Effector memory CD8-positive, alpha-beta T cell (primary cell): Measurements from ENCODE around the gene TMEM30B.
A peak's percentile ranks its signal among the peaks of the same experiment; 100 is the strongest.
"Not testable (repeated sequence)": the region's sequence is repeated elsewhere in the genome, so short reads cannot be mapped to it uniquely, and the experiment has no call there.

Experiments used
- ATAC-seq: fragments of 150-1000 bp; cut with Tn5 transposase; replicated peaks from 2 replicates; pipeline ENCODE4 v1.10.0; 2021; ENCODE audit warnings: mild to moderate bottlenecking, moderate library complexity
- DNase-seq, 3 experiments: peaks; one replicate each; pipeline ENCODE4 v3.0.0; 2021
- H3K27ac Mint-ChIP-seq, 2 donors: one replicate each; pipeline ENCODE4 v1.8.0; 2022; ENCODE audit warnings: mild to moderate bottlenecking in 2 of 2, mixed read lengths in 2 of 2, moderate library complexity in 2 of 2
- H3K27me3 Mint-ChIP-seq, 2 donors: one replicate each; pipeline ENCODE4 v1.8.0; 2022; ENCODE audit warnings: mixed read lengths in 2 of 2
- H3K36me3 Mint-ChIP-seq: one replicate; pipeline ENCODE4 v1.8.0; 2022; ENCODE audit warnings: mild to moderate bottlenecking, moderate library complexity, mixed read lengths; ENCODE audit not compliant: insufficient read depth
- H3K4me1 Mint-ChIP-seq, 2 donors: one replicate each; pipeline ENCODE4 v1.8.0; 2022; ENCODE audit warnings: low read depth in 2 of 2, mixed read lengths in 2 of 2
- H3K4me3 Mint-ChIP-seq, 2 donors: one replicate each; pipeline ENCODE4 v1.8.0; 2022; ENCODE audit warnings: mild to moderate bottlenecking in 2 of 2, mixed read lengths in 2 of 2, moderate library complexity in 2 of 2
- H3K9me3 Mint-ChIP-seq, 2 donors: one replicate each; pipeline ENCODE4 v1.8.0; 2022; ENCODE audit warnings: mixed read lengths in 2 of 2

Gene TMEM30B

GRCh38 chr14:61254808-61255526, 26.2 kb downstream of the TMEM30B start:
- ATAC-seq (no peak), DNase-seq (no peak)
- H3K27me3 Mint-ChIP-seq = peaks cover 48 to 66% of the 10 kb centered on the region in 2 donors
- no peak overlapping the region for H3K27ac Mint-ChIP-seq
- H3K4me3 Mint-ChIP-seq = no peak overlapping the region
- H3K9me3 Mint-ChIP-seq = no peaks in the 10 kb centered on the region
- H3K36me3 Mint-ChIP-seq = no peaks in the 10 kb centered on the region
- H3K4me1 Mint-ChIP-seq = no peaks in the 10 kb centered on the region

GRCh38 chr14:61253064-61253738, 27.9 kb downstream of the TMEM30B start:
- H3K9me3 Mint-ChIP-seq = no peaks in the 10 kb centered on the region
- H3K4me3 Mint-ChIP-seq = no peak overlapping the region
- DNase-seq (no peak), ATAC-seq (no peak)
- H3K36me3 Mint-ChIP-seq = no peaks in the 10 kb centered on the region
- H3K27ac Mint-ChIP-seq = no peak overlapping the region
- no peaks in the 10 kb centered on the region for H3K4me1 Mint-ChIP-seq
- H3K27me3 Mint-ChIP-seq = peaks cover 39 to 55% of the 10 kb centered on the region in 2 donors

DNA sequence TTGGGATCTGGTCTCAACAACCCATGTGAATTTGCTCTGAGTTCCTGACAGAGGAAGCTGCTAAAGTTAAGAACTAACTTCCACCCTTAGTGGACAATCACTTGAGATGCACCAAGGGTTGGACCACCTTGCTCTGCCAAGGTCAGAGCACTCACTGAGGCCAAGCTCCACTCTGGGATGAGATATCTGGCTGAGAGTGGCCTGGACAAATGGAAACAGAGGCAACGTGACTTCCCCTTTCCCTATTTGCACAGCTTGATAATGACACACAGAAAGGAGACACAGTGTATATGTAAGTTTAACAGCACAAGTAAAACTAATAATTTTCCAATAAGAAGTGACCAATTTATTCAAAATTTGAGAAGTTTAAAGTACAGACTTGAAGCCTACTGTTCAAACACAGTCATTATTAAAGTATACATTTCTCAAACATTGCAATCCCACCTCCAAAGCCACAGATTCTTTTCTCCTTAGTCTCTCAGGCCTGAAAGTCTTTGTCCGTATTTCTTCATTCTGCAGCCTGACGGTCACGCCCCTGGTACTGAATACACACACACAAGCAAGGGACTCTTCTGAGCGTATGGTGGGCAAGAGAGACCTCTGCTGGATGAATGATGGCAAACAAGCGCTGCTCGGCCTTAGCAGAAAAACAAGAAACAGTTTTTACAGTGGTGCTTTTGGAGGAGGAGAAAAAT, 28.6 kb downstream of the TMEM30B start:
- Mint-ChIP-seq H3K27ac (no peak overlapping the region), H3K36me3 (no peaks in the 10 kb centered on the region)
- ATAC-seq = peak; percentile 97

DNA sequence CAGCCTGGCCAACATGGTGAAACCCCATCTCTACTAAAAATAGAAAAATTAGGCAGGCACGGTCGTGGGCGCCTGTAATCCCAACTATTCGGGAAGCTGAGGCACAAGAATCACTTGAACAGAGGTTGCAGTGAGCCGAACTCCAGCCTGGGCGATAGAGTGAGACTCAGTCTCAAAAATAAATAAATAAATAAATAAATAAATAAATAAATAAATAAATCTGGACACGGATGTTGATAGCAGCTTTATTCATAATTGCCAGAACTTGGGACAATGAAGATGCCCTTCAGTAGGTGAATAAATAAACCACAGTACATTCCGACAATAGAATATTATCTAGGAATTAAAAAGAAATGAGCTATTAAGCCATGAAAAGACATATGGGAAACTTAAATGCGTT, 31.1 kb downstream of the TMEM30B start:
- no peak overlapping the region for H3K27ac Mint-ChIP-seq

More for the DNA sequence above, 28.6 kb downstream of the TMEM30B start:
- Mint-ChIP-seq H3K4me1 (no peaks in the 10 kb centered on the region), H3K27me3 (peaks cover 36 to 50% of the 10 kb centered on the region in 2 donors), H3K9me3 (no peaks in the 10 kb centered on the region), H3K4me3 (no peak overlapping the region)
- peak; percentile 51 to 60 (median 52) for DNase-seq

DNA sequence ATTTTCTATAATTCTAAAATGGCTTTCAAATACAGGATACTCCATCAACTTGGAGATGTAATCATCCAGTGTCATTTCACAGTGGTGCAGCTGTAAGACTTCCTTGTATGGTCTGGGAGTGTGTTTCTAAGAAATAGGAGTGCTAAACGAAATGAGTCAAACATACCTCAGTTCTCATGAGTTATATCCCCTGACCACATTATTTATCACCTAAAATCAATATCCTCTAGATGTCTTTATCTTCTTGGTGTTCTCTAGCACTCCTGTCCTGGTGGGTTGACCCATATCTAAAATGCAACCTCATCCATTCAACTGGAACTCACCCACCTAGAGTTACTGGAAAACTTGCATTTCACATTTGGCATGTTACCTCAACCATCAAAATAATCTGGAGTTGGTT, 33.2 kb downstream of the TMEM30B start:
- Mint-ChIP-seq H3K4me3 (no peak overlapping the region), H3K27me3 (peaks cover 11 to 28% of the 10 kb centered on the region in 2 donors), H3K4me1 (no peaks in the 10 kb centered on the region), H3K36me3 (peaks cover 3% of the 10 kb centered on the region), H3K9me3 (no peaks in the 10 kb centered on the region), H3K27ac (no peak overlapping the region)
- no peak for ATAC-seq
- no peak for DNase-seq

More for the DNA sequence above, 31.1 kb downstream of the TMEM30B start:
- no peaks in the 10 kb centered on the region for H3K9me3 Mint-ChIP-seq
- H3K4me1 Mint-ChIP-seq = no peaks in the 10 kb centered on the region
- DNase-seq (no peak), ATAC-seq (no peak)
- H3K4me3 Mint-ChIP-seq = no peak overlapping the region
- H3K27me3 Mint-ChIP-seq = peaks cover 18 to 41% of the 10 kb centered on the region in 2 donors
- H3K36me3 Mint-ChIP-seq = peaks cover 3% of the 10 kb centered on the region

DNA sequence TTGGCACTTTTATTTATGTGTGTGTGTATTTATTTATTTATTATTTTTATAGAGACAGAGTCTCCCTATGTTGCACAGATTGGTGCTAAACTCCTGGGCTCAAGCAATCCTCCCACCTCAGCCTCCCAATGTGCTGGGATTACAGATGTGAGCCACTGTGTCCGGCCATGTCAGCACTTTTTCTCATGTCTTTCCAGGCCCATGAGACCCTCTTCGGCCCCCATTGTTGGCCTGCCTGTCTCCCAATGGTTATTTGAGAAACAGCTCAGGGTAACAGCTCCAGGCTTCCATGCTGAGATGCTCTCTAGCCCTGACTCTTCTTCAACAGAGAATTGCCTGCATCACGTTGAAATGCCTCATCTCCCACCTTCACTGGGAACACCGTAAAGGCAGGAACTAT, 34.4 kb downstream of the TMEM30B start:
- ATAC-seq (no peak), DNase-seq (no peak)
- Mint-ChIP-seq H3K4me1 (no peaks in the 10 kb centered on the region), H3K9me3 (no peaks in the 10 kb centered on the region), H3K27me3 (peaks cover 17 to 19% of the 10 kb centered on the region in 2 donors), H3K4me3 (no peak overlapping the region), H3K36me3 (peaks cover 3% of the 10 kb centered on the region), H3K27ac (no peak overlapping the region)

GRCh38 chr14:61244009-61244408, 37.1 kb downstream of the TMEM30B start:
- ATAC-seq (no peak), DNase-seq (no peak)
- Mint-ChIP-seq H3K4me1 (no peaks in the 10 kb centered on the region), H3K9me3 (peaks cover 0 to 8% of the 10 kb centered on the region in 2 donors), H3K36me3 (peaks cover 3% of the 10 kb centered on the region), H3K4me3 (no peak overlapping the region), H3K27me3 (peaks cover 29 to 32% of the 10 kb centered on the region in 2 donors), H3K27ac (no peak overlapping the region)

- no peaks in the 10 kb centered on the region for H3K36me3 Mint-ChIP-seq
- H3K4me3 Mint-ChIP-seq = no peak overlapping the region
- H3K27ac Mint-ChIP-seq = no peak overlapping the region
- DNase-seq (no peak), ATAC-seq (no peak)
- no peaks in the 10 kb centered on the region for H3K4me1 Mint-ChIP-seq
- peaks cover 0 to 8% of the 10 kb centered on the region in 2 donors for H3K9me3 Mint-ChIP-seq
- H3K27me3 Mint-ChIP-seq = peaks cover 31 to 43% of the 10 kb centered on the region in 2 donors
These were observed 40.9 kb downstream of the TMEM30B start for GRCh38 chr14:61240206-61240605.

GRCh38 chr14:61239285-61239684, 41.9 kb downstream of the TMEM30B start:
- H3K4me1 Mint-ChIP-seq, ATAC-seq, DNase-seq, H3K36me3 Mint-ChIP-seq, H3K27ac Mint-ChIP-seq, H3K9me3 Mint-ChIP-seq, H3K4me3 Mint-ChIP-seq: not testable (repeated sequence)
- peaks cover 37 to 52% of the 10 kb centered on the region in 2 donors for H3K27me3 Mint-ChIP-seq

DNA sequence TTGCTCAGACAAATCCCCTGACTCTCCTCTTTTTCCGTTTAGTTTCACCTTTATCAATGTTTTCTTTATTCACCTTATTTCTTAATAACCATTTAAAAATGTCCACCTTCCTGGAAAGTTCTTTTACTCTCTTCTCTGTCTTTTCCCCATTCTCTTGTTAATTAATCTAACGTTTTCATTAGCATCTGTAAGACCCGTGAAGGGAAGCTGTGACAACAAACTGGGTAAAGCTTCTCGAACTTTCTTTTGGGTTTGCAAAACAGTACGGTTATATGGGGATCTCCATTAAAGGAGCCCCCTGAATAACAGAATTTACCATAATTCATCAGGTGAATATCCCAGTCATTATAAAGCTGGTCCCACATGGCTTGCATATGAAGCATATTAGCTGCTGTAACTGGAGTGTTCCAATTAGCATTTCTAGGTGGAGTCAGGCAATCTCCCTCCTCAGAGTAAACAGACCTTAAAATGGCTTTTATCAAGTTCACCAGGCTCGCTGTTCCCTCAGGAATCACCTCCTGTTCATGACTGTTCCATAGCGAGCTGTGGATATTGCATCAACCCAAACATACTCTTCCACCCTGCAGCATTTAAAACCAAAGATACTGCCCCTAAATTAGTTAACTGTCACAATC, 42.4 kb downstream of the TMEM30B start:
- Mint-ChIP-seq H3K4me1 (no peaks in the 10 kb centered on the region), H3K27me3 (peaks cover 41 to 57% of the 10 kb centered on the region in 2 donors), H3K36me3 (no peaks in the 10 kb centered on the region), H3K27ac (no peak overlapping the region), H3K4me3 (no peak overlapping the region), H3K9me3 (peaks cover 0 to 8% of the 10 kb centered on the region in 2 donors)
- DNase-seq (no peak), ATAC-seq (no peak)

DNA sequence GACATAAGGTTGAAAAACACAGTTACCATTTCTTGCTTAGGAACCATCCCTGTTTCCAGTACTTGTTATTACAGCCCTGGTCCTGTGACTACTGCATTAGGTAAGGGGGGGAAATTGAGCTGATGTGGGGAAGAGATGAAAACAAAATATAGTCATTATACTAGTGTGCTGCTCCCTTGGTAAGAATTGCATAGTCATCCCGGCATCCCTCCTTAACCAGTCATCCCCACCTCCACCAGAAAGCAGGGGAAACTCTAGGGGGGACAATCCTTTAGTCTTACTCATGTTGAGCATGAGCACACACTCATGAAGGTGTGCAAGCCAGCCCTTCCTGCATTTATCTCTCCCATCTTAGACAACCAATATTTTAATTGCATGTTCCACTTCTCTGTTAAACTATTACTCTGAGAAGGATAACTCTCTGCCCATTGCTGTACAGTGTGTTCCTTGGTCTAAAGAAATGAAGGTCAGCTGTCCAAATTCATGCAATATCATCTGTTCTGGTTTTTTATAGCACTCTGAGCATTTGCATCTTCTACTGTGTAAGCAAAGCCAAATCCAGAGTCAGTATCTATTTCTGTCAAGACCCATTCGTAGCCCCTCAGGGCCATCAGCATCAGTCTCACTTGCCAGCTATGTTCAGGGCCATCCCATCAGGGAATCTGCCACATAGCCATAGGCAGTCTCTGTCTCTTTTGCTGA, 46.8 kb downstream of the TMEM30B start:
- DNase-seq (no peak), ATAC-seq (no peak)
- no peaks in the 10 kb centered on the region for H3K36me3 Mint-ChIP-seq
- no peaks in the 10 kb centered on the region for H3K9me3 Mint-ChIP-seq
- H3K27me3 Mint-ChIP-seq = peaks cover 49 to 67% of the 10 kb centered on the region in 2 donors
- no peaks in the 10 kb centered on the region for H3K4me1 Mint-ChIP-seq
- no peak overlapping the region for H3K27ac Mint-ChIP-seq
- no peak overlapping the region for H3K4me3 Mint-ChIP-seq

DNA sequence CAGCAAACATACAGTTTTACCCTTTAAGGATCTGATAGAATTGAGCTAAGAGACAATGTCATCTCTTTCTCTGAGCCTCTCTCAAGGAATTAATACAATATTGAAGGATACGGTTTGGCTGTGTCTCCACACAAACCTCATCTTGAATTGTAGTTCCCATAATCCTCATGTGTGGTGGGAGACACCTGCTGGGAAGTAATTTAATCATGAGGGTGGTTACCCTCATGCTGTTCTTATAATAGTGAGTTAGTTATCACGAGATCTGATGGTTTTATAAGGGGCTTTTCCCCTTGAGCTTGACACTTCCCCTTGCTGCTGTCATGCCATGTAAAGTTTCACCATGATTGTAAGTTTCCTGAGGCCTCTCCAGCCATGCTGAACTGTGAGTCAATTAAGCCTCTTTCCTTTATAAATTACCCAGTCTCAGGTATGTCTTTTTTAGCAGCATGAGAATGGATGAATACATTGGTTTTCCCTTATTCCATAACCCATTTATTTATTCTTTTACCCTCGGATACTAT, 47.6 kb downstream of the TMEM30B start:
- no peak for DNase-seq
- ATAC-seq = no peak
- Mint-ChIP-seq H3K27ac (no peak overlapping the region), H3K36me3 (no peaks in the 10 kb centered on the region), H3K4me1 (no peaks in the 10 kb centered on the region), H3K4me3 (no peak overlapping the region), H3K9me3 (no peaks in the 10 kb centered on the region), H3K27me3 (peaks cover 49 to 71% of the 10 kb centered on the region in 2 donors)

GRCh38 chr14:61231810-61232209, 49.3 kb downstream of the TMEM30B start:
- DNase-seq = no peak
- Mint-ChIP-seq H3K4me3 (no peak overlapping the region), H3K36me3 (no peaks in the 10 kb centered on the region), H3K4me1 (no peaks in the 10 kb centered on the region), H3K27ac (no peak overlapping the region), H3K27me3 (peaks cover 53 to 76% of the 10 kb centered on the region in 2 donors), H3K9me3 (no peaks in the 10 kb centered on the region)
- no peak for ATAC-seq
